Ovary (tissue), 9 donors: Measurements from ENCODE around the gene ADGRG2. TPM values are rescaled to one million over a fixed set of nuclear protein-coding genes. Genes with fewer than 3 reads are reported as not detected.
A peak's percentile ranks its signal among the peaks of the same experiment; 100 is the strongest.
"Not testable (repeated sequence)": the region's sequence is repeated elsewhere in the genome, so short reads cannot be mapped to it uniquely, and the experiment has no call there.

Source experiments
- DNase-seq, 5 donors: peaks; one replicate each; pipeline ENCODE4 v3.0.0-alpha.2; 2019 to 2020
- H3K27ac ChIP-seq, 2 donors: fragments of 200-600 bp; one replicate each; pipeline versions ENCODE4 v1.5.1 to v1.8.0; 2019 to 2022
- H3K27me3 ChIP-seq: fragments of 200-600 bp; one replicate; pipeline ENCODE4 v1.8.0; 2022
- H3K36me3 ChIP-seq: fragments of 200-600 bp; sonication (generic); one replicate; pipeline ENCODE4 v1.5.1; 2019
- H3K4me1 ChIP-seq: one replicate; pipeline ENCODE4 v1.8.1; 2013; ENCODE audit warnings: mild to moderate bottlenecking, moderate library complexity; ENCODE audit not compliant: insufficient read depth
- H3K4me3 ChIP-seq: fragments of 200-600 bp; sonication (generic); one replicate; pipeline ENCODE4 v1.5.1; 2017
- H3K9me3 ChIP-seq, 2 donors: fragments of 200-600 bp in 1 of 2; sonication (generic) in 1 of 2; one replicate each; pipeline versions ENCODE4 v1.5.1 to v1.8.1; 2013 to 2019; ENCODE audit warnings: mild to moderate bottlenecking in 1 of 2, moderate library complexity in 1 of 2
- EP300 ChIP-seq: sonication (generic); formaldehyde crosslinking; IDR thresholded peaks from one replicate; pipeline ENCODE4 v1.6.1; 2017; ENCODE audit warnings: antibody characterized with exemption
- POLR2A ChIP-seq: fragments of 450-650 bp; IDR thresholded peaks from one replicate; pipeline ENCODE4 v1.6.1; 2017; ENCODE audit warnings: antibody characterized with exemption, mild to moderate bottlenecking, moderate library complexity
- WGBS, 3 donors: extraction: QIAGEN DNeasy Blood & Tissue Kit in 1 of 3; methylation state at CpG; one replicate each; pipeline versions ENCODE4 v1.1.5 to v1.1.7; 2013 to 2017; 5-methylcytosine and 5-hydroxymethylcytosine counted together
- intact Hi-C, 4 donors: fragments of 100-400 bp; cut with DNase I; formaldehyde crosslinking; loops; one replicate each; pipeline versions ENCODE4 v1.11.0 to v1.15.1; 2022 to 2023
- polyA plus RNA-seq, 2 donors: library from polyadenylated mRNA; stranded (reverse); fragments of 200-250 nt in 1 of 2; fragments of 350-450 nt in 1 of 2; fragmentation: Illumina TruSeq in 1 of 2; extraction: RNeasy Lipid Tissue Mini Kit (QIAGEN cat#74804) in 1 of 2; gene quantifications; one replicate each; pipeline ENCODE4 v1.2.3, GENCODE V29; 2013 to 2014
- total RNA-seq, 7 donors: library from RNA; depleted of rRNA in 2 of 7; stranded (reverse); fragments of >200 nt in 2 of 7; fragmentation: NEBNext Ultra II Directional in 3 of 7; extraction: Animal tissue kit (Norgen Biotek cat#: 25700) in 3 of 7; gene quantifications; one replicate each; pipeline versions ENCODE4 v1.1.0 to v1.2.4, GENCODE V29; 2016 to 2023
- TF ChIP-seq, protein P1 (sequence below), 3 donors: fragments of 450-650 bp in 2 of 3; fragments of 200-600 bp in 1 of 3; IDR thresholded peaks; one replicate each; pipeline versions ENCODE4 v1.5.1 to v1.8.0; 2016 to 2022; ENCODE audit warnings: antibody characterized with exemption in 3 of 3, mild to moderate bottlenecking in 1 of 3
- donor health status: DM: no; HTN: no; CAD: no; lungs with moderate emphysema.
- donor health status: DM: no; HTN: no; CAD: no.
- donor health status: Bipolar disorder and iron deficiency.
- donor health status: DM: yes; HTN: yes; CAD: no.
- donor health status: DM: no; HTN: no; CAD: no.
- donor health status: DM: yes; HTN: yes; CAD: no.

Gene ADGRG2
- total and polyA plus RNA-seq, 9 donors, result 0.08 to 16.2 (median 1.3) TPM

DNA sequence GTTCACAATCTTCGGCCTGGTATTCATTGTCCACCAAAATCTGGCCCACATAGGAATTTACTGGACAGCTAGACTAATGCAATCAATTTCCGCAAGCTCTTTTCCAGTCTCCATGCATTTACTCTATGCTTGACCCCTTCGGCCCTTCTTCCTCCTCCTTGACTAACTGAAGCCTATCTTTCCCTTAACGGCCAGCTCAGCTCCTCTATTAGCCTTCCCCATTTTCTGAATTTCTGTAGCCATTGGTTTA lies 137.2 kb downstream of the ADGRG2 start:
- Histone ChIP-seq H3K4me1 (peaks cover 2% of the 10 kb centered on the region), H3K9me3 (no peaks in the 10 kb centered on the region), H3K36me3 (no peaks in the 10 kb centered on the region), H3K27me3 (no peaks in the 10 kb centered on the region), H3K27ac (peak overlapping the region in 1 of 2 donors; percentile 91), H3K4me3 (peak overlapping the region; percentile 66)
- TF ChIP-seq EP300, result no peak
- TF ChIP-seq, protein P1, sequence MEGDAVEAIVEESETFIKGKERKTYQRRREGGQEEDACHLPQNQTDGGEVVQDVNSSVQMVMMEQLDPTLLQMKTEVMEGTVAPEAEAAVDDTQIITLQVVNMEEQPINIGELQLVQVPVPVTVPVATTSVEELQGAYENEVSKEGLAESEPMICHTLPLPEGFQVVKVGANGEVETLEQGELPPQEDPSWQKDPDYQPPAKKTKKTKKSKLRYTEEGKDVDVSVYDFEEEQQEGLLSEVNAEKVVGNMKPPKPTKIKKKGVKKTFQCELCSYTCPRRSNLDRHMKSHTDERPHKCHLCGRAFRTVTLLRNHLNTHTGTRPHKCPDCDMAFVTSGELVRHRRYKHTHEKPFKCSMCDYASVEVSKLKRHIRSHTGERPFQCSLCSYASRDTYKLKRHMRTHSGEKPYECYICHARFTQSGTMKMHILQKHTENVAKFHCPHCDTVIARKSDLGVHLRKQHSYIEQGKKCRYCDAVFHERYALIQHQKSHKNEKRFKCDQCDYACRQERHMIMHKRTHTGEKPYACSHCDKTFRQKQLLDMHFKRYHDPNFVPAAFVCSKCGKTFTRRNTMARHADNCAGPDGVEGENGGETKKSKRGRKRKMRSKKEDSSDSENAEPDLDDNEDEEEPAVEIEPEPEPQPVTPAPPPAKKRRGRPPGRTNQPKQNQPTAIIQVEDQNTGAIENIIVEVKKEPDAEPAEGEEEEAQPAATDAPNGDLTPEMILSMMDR (IDR thresholded peaks at IDR 0.05), result no peak
- TF ChIP-seq POLR2A, result no peak
- intact Hi-C loops, result no loop called here
- 38 to 45% (median 42%) methylated on average over 4 of the region's 4 CpGs for WGBS, 3 donors
- DNase-seq, result no peak

DNA sequence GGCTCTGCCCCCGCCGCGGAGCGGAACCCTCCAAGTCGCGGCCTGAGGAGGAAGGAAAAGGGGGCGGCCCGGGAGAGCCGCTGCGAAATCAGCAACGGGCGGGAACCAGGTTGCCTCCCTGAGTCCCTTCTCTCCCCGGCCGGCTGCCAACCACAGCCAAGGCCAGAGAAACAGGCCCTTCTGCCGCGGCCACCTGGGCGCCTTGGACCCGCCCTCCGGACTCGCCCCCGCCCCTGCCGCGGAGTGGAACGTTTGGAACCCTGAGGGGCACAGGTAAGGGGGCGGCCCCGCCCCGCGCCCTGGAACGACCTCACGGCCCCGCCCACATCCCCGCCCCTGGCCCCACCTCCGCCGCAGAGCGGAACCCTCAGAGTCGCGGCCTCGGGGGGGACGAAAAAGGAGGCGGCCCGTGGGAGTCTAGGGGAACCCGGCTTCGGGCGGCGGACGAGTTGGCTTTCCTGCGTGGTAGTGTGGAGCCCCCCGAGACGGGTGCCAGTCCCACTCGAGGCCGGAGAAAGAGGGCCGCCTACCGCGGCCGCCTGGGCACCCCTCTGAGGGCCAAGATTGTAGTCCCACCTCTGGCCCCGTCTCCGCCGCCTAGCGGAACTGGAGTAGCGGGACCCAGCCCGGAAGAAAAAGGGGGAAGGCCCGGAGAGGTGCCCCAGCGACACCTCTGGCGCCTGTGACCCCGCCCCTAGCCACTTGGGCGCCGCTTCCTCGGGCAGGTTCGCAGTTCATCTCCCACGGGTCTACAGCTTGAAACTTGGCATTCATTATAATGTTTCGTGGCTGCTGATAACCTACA lies 137.7 kb downstream of the ADGRG2 start:
- peak overlapping the region; percentile 91 for H3K27ac ChIP-seq

DNA sequence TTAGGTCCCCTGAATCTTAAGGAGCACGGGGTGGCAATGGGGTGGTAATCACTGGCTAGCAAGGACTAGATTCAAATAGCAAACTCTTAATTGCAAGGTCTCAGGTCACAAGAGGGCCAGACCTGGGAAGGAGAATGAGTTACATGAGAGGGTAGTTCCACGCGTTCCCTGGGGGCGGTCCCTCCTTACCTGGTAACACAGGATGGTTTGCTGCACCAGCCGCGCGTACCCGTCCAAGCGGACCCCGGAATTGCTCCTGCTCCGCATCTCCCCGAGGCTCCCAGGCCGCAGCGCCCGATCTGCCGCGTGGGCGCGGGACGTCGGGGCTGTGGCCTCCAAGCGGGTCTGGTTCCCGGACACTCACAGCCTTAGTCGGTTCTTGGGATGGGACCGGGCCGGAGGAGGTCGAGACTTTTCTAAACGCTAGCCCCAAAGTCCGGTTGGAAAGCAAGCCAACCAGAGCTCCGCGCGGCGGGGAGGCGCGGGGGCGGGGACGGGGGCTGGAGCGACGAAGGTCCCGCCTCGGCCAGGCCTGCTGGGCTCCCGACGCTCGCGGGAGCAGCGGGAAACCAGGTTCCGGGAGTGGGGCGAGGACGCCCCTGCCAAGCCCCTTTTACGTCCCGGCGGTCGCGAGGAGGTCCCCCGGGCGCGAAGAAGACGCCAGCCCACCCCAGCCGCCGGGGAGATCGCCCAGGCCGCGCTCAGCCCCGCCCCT lies 138.4 kb downstream of the ADGRG2 start, which contains the start of gene PHKA2:
Gene PHKA2 (minus strand): TSS at position 449 of the 715 bp plus-strand sequence. CDS start 182 bp downstream, at position 267.
- peak within 1 kb of the TSS; percentile 66 for H3K4me3 ChIP-seq
- H3K27me3 ChIP-seq, result no peaks in the 10 kb centered on the region
- intact Hi-C loops, result no loop called here
- H3K27ac ChIP-seq, result peak within 1 kb of the TSS; percentile 91
- no peaks in the 10 kb centered on the region for H3K36me3 ChIP-seq
- peak in 2 of 5 donors; percentile 33 to 47 for DNase-seq
- peaks cover 2% of the 10 kb centered on the region for H3K4me1 ChIP-seq
- no peaks in the 10 kb centered on the region for H3K9me3 ChIP-seq
- TF ChIP-seq POLR2A (no peak), EP300 (no peak)
- TF ChIP-seq, protein P1 (IDR thresholded peaks at IDR 0.05), result no peak
- WGBS, 3 donors, result 22 to 32% (median 24%) methylated on average over 60 to 64 of the region's 64 CpGs

More for the DNA sequence above, 137.7 kb downstream of the ADGRG2 start:
- peak; percentile 76 to 87 (median 82) for DNase-seq
- WGBS, 3 donors, result 16 to 32% (median 26%) methylated on average over 37 to 71 of the region's 71 CpGs
- Histone ChIP-seq H3K4me1 (peaks cover 2% of the 10 kb centered on the region), H3K27me3 (no peaks in the 10 kb centered on the region), H3K9me3 (no peaks in the 10 kb centered on the region), H3K36me3 (no peaks in the 10 kb centered on the region), H3K4me3 (peak overlapping the region; percentile 66)
- TF ChIP-seq POLR2A (peak; percentile 11), EP300 (no peak)
- TF ChIP-seq, protein P1 (IDR thresholded peaks at IDR 0.05), result peak; percentile 48 to 78 (median 68)
- intact Hi-C loops, result no loop called here

DNA sequence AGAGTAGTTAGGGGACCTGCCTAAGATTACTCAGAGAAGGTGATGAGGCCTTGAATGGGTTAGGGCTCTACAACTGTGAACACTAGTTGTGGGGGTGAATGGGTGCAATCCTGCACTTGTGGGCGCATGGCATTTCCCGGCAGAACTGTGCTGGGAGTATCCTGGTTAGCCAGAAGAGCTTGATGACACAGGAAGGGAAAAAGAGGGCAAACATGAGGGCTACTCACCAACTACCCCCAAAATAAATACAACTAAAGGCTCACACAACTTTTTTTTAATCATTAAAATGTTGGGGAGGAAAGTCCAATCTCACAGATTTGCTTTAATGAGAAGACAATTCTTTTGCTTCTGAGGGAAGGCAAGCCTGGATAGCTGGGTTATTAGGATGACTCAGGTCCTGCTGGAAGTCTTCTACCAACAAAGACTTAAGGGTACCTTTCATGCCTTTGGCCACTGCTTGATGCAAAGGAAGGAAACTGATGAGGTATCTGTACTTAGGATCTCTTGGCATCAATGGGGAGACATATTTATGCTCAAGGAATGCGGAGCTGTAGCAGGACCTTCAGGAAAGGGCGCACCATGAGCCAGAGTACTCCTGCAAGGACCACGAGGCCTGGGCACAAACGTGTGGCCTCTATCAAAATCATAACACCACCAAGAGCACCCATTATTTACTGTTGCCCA lies 141.0 kb downstream of the ADGRG2 start:
- no peak for DNase-seq
- TF ChIP-seq, protein P1 (IDR thresholded peaks at IDR 0.05), result no peak
- TF ChIP-seq EP300, result no peak
- no peak for TF ChIP-seq POLR2A
- Histone ChIP-seq H3K27ac (no peak overlapping the region), H3K27me3 (no peaks in the 10 kb centered on the region), H3K4me3 (no peak overlapping the region), H3K4me1 (peaks cover 2% of the 10 kb centered on the region), H3K9me3 (no peaks in the 10 kb centered on the region), H3K36me3 (no peaks in the 10 kb centered on the region)
- intact Hi-C loops, result no loop called here
- WGBS, 3 donors, result 70 to 82% (median 74%) methylated on average over 6 of the region's 6 CpGs

DNA sequence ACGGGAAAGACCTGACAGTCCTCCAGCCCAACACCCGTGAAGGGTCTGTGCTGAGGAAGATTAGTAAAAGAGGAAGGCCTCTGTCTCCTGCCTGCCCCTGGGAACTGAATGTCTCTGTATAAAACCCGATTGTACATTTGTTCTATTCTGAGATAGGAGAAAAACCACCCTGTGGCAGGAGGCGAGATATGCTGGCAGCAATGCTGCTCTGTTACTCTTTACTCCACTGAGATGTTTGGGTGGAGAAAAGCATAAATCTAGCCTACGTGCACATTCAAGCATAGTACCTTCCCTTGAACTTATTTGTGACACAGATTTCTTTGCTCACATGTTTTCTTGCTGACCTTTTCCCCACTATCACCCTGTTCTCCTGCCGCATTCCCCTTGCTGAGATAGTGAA lies 142.0 kb downstream of the ADGRG2 start:
- H3K9me3 ChIP-seq, DNase-seq, H3K36me3 ChIP-seq, intact Hi-C loops, H3K4me1 ChIP-seq, H3K4me3 ChIP-seq, H3K27ac ChIP-seq, H3K27me3 ChIP-seq: not testable (repeated sequence)
- 54 to 64% (median 59%) methylated on average over 6 of the region's 6 CpGs for WGBS, 3 donors
